B cell (primary cell): ENCODE measurements around the gene WBP4. TPM values are rescaled to one million over a fixed set of nuclear protein-coding genes. Genes with fewer than 3 reads are reported as not detected.

Experiments used
- ATAC-seq: fragments of 200-7000 bp; cut with Tn5 transposase; one replicate; pipeline ENCODE4 v1.10.0; 2021; ENCODE audit warnings: low read depth, mild to moderate bottlenecking, moderate number of reproducible peaks, moderate library complexity
- CTCF ChIA-PET: fragments of 350-600 bp; sonication (Branson Sonifier 250); formaldehyde crosslinking; loops from one replicate; lab custom pipeline; 2021; ENCODE audit warnings: antibody characterized with exemption, inconsistent platforms; lab: Charles Lee
- POLR2A ChIA-PET: fragments of 350-600 bp; sonication (Branson Sonifier 250); formaldehyde crosslinking; loops from one replicate; lab custom pipeline; 2021; ENCODE audit warnings: antibody characterized with exemption; lab: Charles Lee
- DNase-seq: peaks from one replicate; pipeline ENCODE4 v3.0.0; 2013
- H2AFZ ChIP-seq: 2 replicates; pipeline ENCODE4 v1.6.1; 2012; ENCODE audit warnings: mild to moderate bottlenecking, low read depth, low read length; ENCODE audit not compliant: insufficient read depth, poor library complexity, severe bottlenecking
- H3K27ac ChIP-seq, 2 donors: 1 replicate in 1 of 2; 2 replicates in 1 of 2; pipeline ENCODE4 v1.5.1; 2012 to 2013; ENCODE audit warnings: low read length in 2 of 2, mild to moderate bottlenecking in 2 of 2, moderate library complexity in 1 of 2
- H3K27me3 ChIP-seq, 4 experiments: fragments of 200-600 bp in 1 of 4; sonication (generic) in 1 of 4; replicated peaks in 1 of 4; 1 replicate in 2 of 4; 2 replicates in 2 of 4; pipeline versions ENCODE4 v1.6.1 to v1.7.0; 2013 to 2016; ENCODE audit warnings: low read length in 3 of 4, mild to moderate bottlenecking in 2 of 4, mixed read lengths in 1 of 4, moderate library complexity in 1 of 4; ENCODE audit not compliant: insufficient read depth in 4 of 4, control insufficient read depth in 3 of 4; ENCODE audit errors: control extremely low read depth in 1 of 4
- H3K36me3 ChIP-seq, 2 experiments: replicated peaks in 1 of 2; 1 replicate in 1 of 2; 2 replicates in 1 of 2; pipeline versions ENCODE4 v1.6.1 to v1.7.1; 2013; ENCODE audit warnings: low read length in 1 of 2; ENCODE audit not compliant: insufficient read depth in 2 of 2, control insufficient read depth in 1 of 2; ENCODE audit errors: control extremely low read depth in 1 of 2, extremely low read depth in 1 of 2
- H3K4me1 ChIP-seq, 2 donors: fragments of 200-600 bp in 1 of 2; sonication (generic) in 1 of 2; 1 replicate in 1 of 2; 2 replicates in 1 of 2; pipeline versions ENCODE4 v1.5.1 to v1.6.1; 2013 to 2017; ENCODE audit warnings: low read length in 2 of 2; ENCODE audit not compliant: control insufficient read depth in 2 of 2, insufficient read depth in 2 of 2
- H3K4me2 ChIP-seq: replicated peaks from 2 replicates; pipeline ENCODE3; 2012; ENCODE audit warnings: mild to moderate bottlenecking, low read depth, low read length; ENCODE audit not compliant: poor library complexity, severe bottlenecking
- H3K4me3 ChIP-seq, 5 experiments: fragments of 200-600 bp in 1 of 5; sonication (generic) in 1 of 5; 1 replicate in 3 of 5; 2 replicates in 2 of 5; pipeline versions ENCODE4 v1.5.1 to v1.7.0; 2011 to 2016; ENCODE audit warnings: low read length in 4 of 5, mild to moderate bottlenecking in 4 of 5, low read depth in 2 of 5, control low read depth in 1 of 5, moderate library complexity in 1 of 5; ENCODE audit not compliant: insufficient read depth in 1 of 5; ENCODE audit errors: control extremely low read depth in 1 of 5, extremely low read depth in 1 of 5
- H3K79me2 ChIP-seq: fragments of 200-600 bp; sonication (generic); one replicate; pipeline ENCODE4 v1.6.0; 2016; ENCODE audit warnings: low read length; ENCODE audit not compliant: control insufficient read depth, insufficient read depth
- H3K9ac ChIP-seq: fragments of 200-600 bp; sonication (generic); 2 replicates; pipeline ENCODE4 v1.6.1; 2017; ENCODE audit warnings: mild to moderate bottlenecking, low read length, moderate library complexity
- H3K9me3 ChIP-seq, 3 donors: one replicate each; pipeline versions ENCODE4 v1.6.1 to v1.7.1; 2013; ENCODE audit warnings: low read length in 2 of 3; ENCODE audit not compliant: control insufficient read depth in 2 of 3, insufficient read depth in 1 of 3; ENCODE audit errors: control extremely low read depth in 1 of 3
- H4K20me1 ChIP-seq: 2 replicates; pipeline ENCODE4 v1.6.0; 2012; ENCODE audit warnings: mild to moderate bottlenecking, low read length; ENCODE audit not compliant: insufficient read depth, control insufficient read depth, poor library complexity, severe bottlenecking
- H3K27ac Mint-ChIP-seq: one replicate; pipeline ENCODE4 v1.8.0; 2021; ENCODE audit warnings: mixed read lengths
- H3K27me3 Mint-ChIP-seq: one replicate; pipeline ENCODE4 v1.8.0; 2021; ENCODE audit warnings: mixed read lengths
- H3K4me1 Mint-ChIP-seq: one replicate; pipeline ENCODE4 v1.8.0; 2021; ENCODE audit warnings: mixed read lengths
- H3K4me3 Mint-ChIP-seq: one replicate; pipeline ENCODE4 v1.8.0; 2021; ENCODE audit warnings: mixed read lengths
- H3K9me3 Mint-ChIP-seq: one replicate; pipeline ENCODE4 v1.8.0; 2022; ENCODE audit warnings: mixed read lengths; ENCODE audit not compliant: insufficient read depth
- EZH2 ChIP-seq: IDR thresholded peaks from 2 replicates; pipeline ENCODE4 v1.6.1; 2012; ENCODE audit warnings: borderline replicate concordance, low read depth, mild to moderate bottlenecking, moderate library complexity, low read length; ENCODE audit not compliant: insufficient read depth, poor library complexity, severe bottlenecking
- WGBS: methylation state at CpG from one replicate; pipeline ENCODE4 v1.1.5; 2013; ENCODE audit warnings: missing lambda C conversion rate; ENCODE audit not compliant: insufficient coverage; 5-methylcytosine and 5-hydroxymethylcytosine counted together
- intact Hi-C: fragments of 100-400 bp; cut with micrococcal nuclease; formaldehyde crosslinking; loops from one replicate; pipeline ENCODE4 v1.10.0; 2022
- polyA plus RNA-seq: library from polyadenylated mRNA; depleted of rRNA; stranded (reverse); fragments of >200 nt; gene quantifications from 2 replicates; pipeline ENCODE4 v1.2.3, GENCODE V29; 2012
- total RNA-seq, 2 donors: library from RNA; stranded (reverse); fragments of 120-200 nt in 1 of 2; gene quantifications; 1 replicate in 1 of 2; 2 replicates in 1 of 2; pipeline versions ENCODE4 v1.2.3 to v1.2.4, GENCODE V29; 2013 to 2022
- TF ChIP-seq, protein P1 (sequence below): fragments of 200-600 bp; IDR thresholded peaks from one replicate; pipeline ENCODE4 v1.8.0; 2022; ENCODE audit warnings: antibody characterized with exemption, mild to moderate bottlenecking

WBP4 gene
- total and polyA plus RNA-seq, 2 donors (not counting 1 experiment from before 2014, with no cell fraction given): 1.8 to 10.4 TPM

DNA sequence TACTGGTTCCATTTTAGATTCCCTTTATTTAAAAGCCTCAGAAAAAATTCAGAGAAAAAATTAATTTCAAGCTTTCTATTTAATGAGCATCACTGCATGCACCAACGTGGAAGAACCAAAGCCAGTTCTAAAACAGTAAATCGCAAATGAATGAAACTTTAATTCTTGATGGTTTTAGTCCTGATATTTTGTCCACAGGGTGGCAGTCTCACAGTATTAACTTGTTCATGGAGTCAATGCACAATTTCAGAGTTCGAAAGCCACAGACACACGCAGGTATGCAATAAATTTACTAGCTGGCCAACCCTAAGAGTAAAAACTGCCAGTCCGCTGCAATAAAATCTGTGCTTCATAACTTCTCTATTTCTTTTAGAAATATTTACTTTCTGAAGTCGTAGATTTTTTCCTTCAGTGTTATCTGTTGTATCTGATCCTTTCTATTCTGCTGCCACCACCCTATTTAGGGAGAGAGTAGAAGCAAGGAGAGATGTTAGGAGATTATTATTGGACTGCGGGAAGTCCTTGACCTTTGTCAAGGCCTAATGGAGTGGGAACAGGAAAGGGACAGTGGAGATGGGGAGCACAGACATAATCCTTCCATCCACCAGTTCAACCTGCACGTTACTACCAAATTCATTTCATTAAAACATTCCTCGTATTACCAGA lies 7.0 kb upstream of the WBP4 start:
- Mint-ChIP-seq H3K27ac (peak overlapping the region; percentile 90), H3K4me3 (peak overlapping the region; percentile 82), H3K4me1 (peaks cover 64% of the 10 kb centered on the region), H3K27me3 (no peaks in the 10 kb centered on the region), H3K9me3 (no peaks in the 10 kb centered on the region)
- ChIA-PET POLR2A (no interaction called here), CTCF (interaction anchor here (0.6 to 4.6 kb wide), 39 partner anchors 9 to 282 kb away, joined by 3 to 63 read pairs (median 4); partner anchors contain the start of gene ELF1)
- H3K4me1 ChIP-seq: peaks cover 29 to 30% of the 10 kb centered on the region in 2 donors
- H2AFZ ChIP-seq: peak overlapping the region; percentile 9
- H3K9ac ChIP-seq: peak overlapping the region; percentile 44
- intact Hi-C loops: loop anchor here (2.0 kb wide), 1 partner anchor 264 kb away; no protein-coding TSS in a partner anchor
- peak overlapping the region in 1 of 2 donors; percentile 53 for H3K27ac ChIP-seq
- no peaks in the 10 kb centered on the region for H3K36me3 ChIP-seq
- H3K79me2 ChIP-seq: peaks cover 87% of the 10 kb centered on the region
- DNase-seq (peak; percentile 72), ATAC-seq (peak; percentile 34)
- peak overlapping the region; percentile 68 for H3K4me2 ChIP-seq
- H3K9me3 ChIP-seq: no peaks in the 10 kb centered on the region
- no peaks in the 10 kb centered on the region for H3K27me3 ChIP-seq
- peak overlapping the region in 1 of 5 experiments; percentile 38 for H3K4me3 ChIP-seq
- 61% methylated on average over 4 of the region's 9 CpGs for WGBS
- TF ChIP-seq, protein P1, sequence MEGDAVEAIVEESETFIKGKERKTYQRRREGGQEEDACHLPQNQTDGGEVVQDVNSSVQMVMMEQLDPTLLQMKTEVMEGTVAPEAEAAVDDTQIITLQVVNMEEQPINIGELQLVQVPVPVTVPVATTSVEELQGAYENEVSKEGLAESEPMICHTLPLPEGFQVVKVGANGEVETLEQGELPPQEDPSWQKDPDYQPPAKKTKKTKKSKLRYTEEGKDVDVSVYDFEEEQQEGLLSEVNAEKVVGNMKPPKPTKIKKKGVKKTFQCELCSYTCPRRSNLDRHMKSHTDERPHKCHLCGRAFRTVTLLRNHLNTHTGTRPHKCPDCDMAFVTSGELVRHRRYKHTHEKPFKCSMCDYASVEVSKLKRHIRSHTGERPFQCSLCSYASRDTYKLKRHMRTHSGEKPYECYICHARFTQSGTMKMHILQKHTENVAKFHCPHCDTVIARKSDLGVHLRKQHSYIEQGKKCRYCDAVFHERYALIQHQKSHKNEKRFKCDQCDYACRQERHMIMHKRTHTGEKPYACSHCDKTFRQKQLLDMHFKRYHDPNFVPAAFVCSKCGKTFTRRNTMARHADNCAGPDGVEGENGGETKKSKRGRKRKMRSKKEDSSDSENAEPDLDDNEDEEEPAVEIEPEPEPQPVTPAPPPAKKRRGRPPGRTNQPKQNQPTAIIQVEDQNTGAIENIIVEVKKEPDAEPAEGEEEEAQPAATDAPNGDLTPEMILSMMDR: peak; percentile 71
- no peak for TF ChIP-seq EZH2
- no peaks in the 10 kb centered on the region for H4K20me1 ChIP-seq
